H9 (cell line): Measurements from ENCODE around the gene EDEM2. TPM values are rescaled to one million over a fixed set of nuclear protein-coding genes. Genes with fewer than 3 reads are reported as not detected.

ENCODE experiments used
- DNase-seq: peaks from one replicate; pipeline ENCODE4 v3.0.0-alpha.2; 2017
- H2AFZ ChIP-seq: one replicate; pipeline ENCODE4 v1.6.1; 2013; ENCODE audit warnings: mild to moderate bottlenecking, low read length, control low read depth, moderate library complexity
- H2AK5ac ChIP-seq: 2 replicates; pipeline ENCODE4 v1.6.1; 2013; ENCODE audit warnings: low read length, control low read depth, mixed read lengths; ENCODE audit not compliant: insufficient read length
- H2BK120ac ChIP-seq: one replicate; pipeline ENCODE4 v1.6.1; 2013; ENCODE audit warnings: low read depth, mild to moderate bottlenecking, low read length, control low read depth, inconsistent platforms; ENCODE audit not compliant: poor library complexity, severe bottlenecking
- H2BK12ac ChIP-seq: 2 replicates; pipeline ENCODE4 v1.6.1; 2013; ENCODE audit warnings: low read length, control low read depth, mixed read lengths, low read depth; ENCODE audit not compliant: insufficient read length
- H2BK15ac ChIP-seq: 2 replicates; pipeline ENCODE4 v1.6.1; 2013; ENCODE audit warnings: low read depth, low read length, control low read depth
- H2BK20ac ChIP-seq: one replicate; pipeline ENCODE4 v1.6.1; 2013; ENCODE audit warnings: low read depth, mild to moderate bottlenecking, low read length, control low read depth, inconsistent platforms; ENCODE audit not compliant: poor library complexity, severe bottlenecking
- H2BK5ac ChIP-seq: 2 replicates; pipeline ENCODE4 v1.6.1; 2013; ENCODE audit warnings: low read length, control low read depth, mixed read lengths; ENCODE audit not compliant: insufficient read length
- H3K14ac ChIP-seq: 2 replicates; pipeline ENCODE4 v1.6.1; 2013; ENCODE audit warnings: low read length, control low read depth; ENCODE audit not compliant: insufficient read depth
- H3K18ac ChIP-seq: 2 replicates; pipeline ENCODE4 v1.6.1; 2013; ENCODE audit warnings: low read depth, mild to moderate bottlenecking, mixed read lengths, low read length, control low read depth; ENCODE audit not compliant: insufficient read length
- H3K23ac ChIP-seq: 2 replicates; pipeline ENCODE4 v1.6.1; 2013; ENCODE audit warnings: low read length, control low read depth, mixed read lengths, low read depth; ENCODE audit not compliant: insufficient read length
- H3K23me2 ChIP-seq: 2 replicates; pipeline ENCODE4 v1.6.1; 2013; ENCODE audit warnings: low read depth, mild to moderate bottlenecking, mixed read lengths, low read length, control low read depth; ENCODE audit not compliant: insufficient read length, poor library complexity, severe bottlenecking
- H3K27ac ChIP-seq: 2 replicates; pipeline ENCODE4 v1.5.1; 2013; ENCODE audit warnings: low read length, control low read depth, mixed read lengths, low read depth; ENCODE audit not compliant: insufficient read length
- H3K27me3 ChIP-seq: 2 replicates; pipeline ENCODE4 v1.6.1; 2013; ENCODE audit warnings: low read length, control low read depth, inconsistent platforms; ENCODE audit not compliant: insufficient read depth
- H3K4ac ChIP-seq: 2 replicates; pipeline ENCODE4 v1.6.1; 2013; ENCODE audit warnings: low read depth, mild to moderate bottlenecking, control low read depth, inconsistent platforms, low read length, moderate library complexity
- H3K4me1 ChIP-seq: 2 replicates; pipeline ENCODE4 v1.6.1; 2013; ENCODE audit warnings: low read length, control low read depth, inconsistent platforms; ENCODE audit not compliant: insufficient read depth
- H3K4me2 ChIP-seq: 2 replicates; pipeline ENCODE4 v1.6.1; 2013; ENCODE audit warnings: low read length, control low read depth, mixed read lengths; ENCODE audit not compliant: insufficient read length, insufficient read depth
- H3K56ac ChIP-seq: 2 replicates; pipeline ENCODE4 v1.6.1; 2013; ENCODE audit warnings: low read depth, mild to moderate bottlenecking, mixed read lengths, low read length, control low read depth; ENCODE audit not compliant: insufficient read length
- H3K79me1 ChIP-seq: 2 replicates; pipeline ENCODE4 v1.6.1; 2013; ENCODE audit warnings: low read depth, mild to moderate bottlenecking, moderate library complexity, low read length, control low read depth, inconsistent platforms; ENCODE audit not compliant: insufficient read depth, poor library complexity, severe bottlenecking
- H3K79me2 ChIP-seq: 2 replicates; pipeline ENCODE4 v1.6.1; 2013; ENCODE audit warnings: low read length, control low read depth, inconsistent platforms; ENCODE audit not compliant: insufficient read depth
- H3K9ac ChIP-seq: 2 replicates; pipeline ENCODE4 v1.6.1; 2013; ENCODE audit warnings: low read length, control low read depth, mixed read lengths; ENCODE audit not compliant: insufficient read length; ENCODE audit errors: extremely low read depth
- H3K9me3 ChIP-seq: one replicate; pipeline ENCODE4 v1.6.1; 2013; ENCODE audit warnings: low read depth, low read length, inconsistent platforms; ENCODE audit not compliant: control insufficient read depth
- H3T11ph ChIP-seq: one replicate; pipeline ENCODE4 v1.6.1; 2013; ENCODE audit warnings: mild to moderate bottlenecking, low read length, control low read depth, inconsistent platforms
- H4K20me1 ChIP-seq: one replicate; pipeline ENCODE4 v1.6.1; 2013; ENCODE audit not compliant: control insufficient read depth, insufficient read length, insufficient read depth
- H4K5ac ChIP-seq: 2 replicates; pipeline ENCODE4 v1.6.1; 2013; ENCODE audit warnings: low read depth, mild to moderate bottlenecking, mixed read lengths, low read length, control low read depth; ENCODE audit not compliant: insufficient read length
- H4K8ac ChIP-seq: replicated peaks from 2 replicates; pipeline ENCODE4 v1.6.1; 2013; ENCODE audit warnings: low read length, control low read depth, mixed read lengths, low read depth; ENCODE audit not compliant: insufficient read length
- H4K91ac ChIP-seq: 2 replicates; pipeline ENCODE4 v1.6.1; 2013; ENCODE audit warnings: low read depth, mild to moderate bottlenecking, moderate library complexity, mixed read lengths, low read length, control low read depth; ENCODE audit not compliant: insufficient read length
- H3K27ac Mint-ChIP-seq, 3 experiments: 2 replicates in 2 of 3; 3 replicates in 1 of 3; pipeline ENCODE4 v1.8.0; 2020 to 2021; ENCODE audit warnings: mixed read lengths in 3 of 3, mild to moderate bottlenecking in 1 of 3, moderate library complexity in 1 of 3
- H3K27me3 Mint-ChIP-seq: 2 replicates; pipeline ENCODE4 v1.8.0; 2021; ENCODE audit warnings: low read depth, mild to moderate bottlenecking, moderate library complexity, mixed read lengths
- H3K36me3 Mint-ChIP-seq, 3 experiments: 2 replicates in 2 of 3; 3 replicates in 1 of 3; pipeline ENCODE4 v1.8.0; 2020 to 2021; ENCODE audit warnings: low read depth in 3 of 3, mixed read lengths in 3 of 3; ENCODE audit not compliant: insufficient read depth in 1 of 3
- H3K4me1 Mint-ChIP-seq, 2 experiments: 2 replicates each; pipeline ENCODE4 v1.8.0; 2020; ENCODE audit warnings: mixed read lengths in 2 of 2
- H3K4me3 Mint-ChIP-seq, 2 experiments: 2 replicates in 1 of 2; 3 replicates in 1 of 2; pipeline ENCODE4 v1.8.0; 2020 to 2021; ENCODE audit warnings: mild to moderate bottlenecking in 2 of 2, mixed read lengths in 2 of 2, moderate library complexity in 1 of 2
- H3K9me3 Mint-ChIP-seq, 2 experiments: 2 replicates in 1 of 2; 3 replicates in 1 of 2; pipeline ENCODE4 v1.8.0; 2020; ENCODE audit warnings: mild to moderate bottlenecking in 2 of 2, mixed read lengths in 2 of 2, moderate library complexity in 1 of 2
- WGBS: extraction: QIAGEN DNeasy Blood & Tissue Kit; methylation state at CpG from one replicate; pipeline ENCODE4 v1.1.7; 2013; ENCODE audit warnings: missing lambda C conversion rate, low lambda C conversion rate, mixed read lengths; ENCODE audit not compliant: insufficient read length; ENCODE audit errors: extremely low coverage; 5-methylcytosine and 5-hydroxymethylcytosine counted together
- total RNA-seq: library from RNA; stranded (reverse); gene quantifications from 2 replicates; pipeline ENCODE4 v1.2.1, GENCODE V29; 2021
- TF ChIP-seq, protein P1 (sequence below): fragments of 200-600 bp; sonication (generic); conservative IDR thresholded peaks from 3 replicates; pipeline ENCODE4 v1.8.0; 2021; ENCODE audit warnings: antibody characterized with exemption, mild to moderate bottlenecking

The EDEM2 gene
- total RNA-seq, 1 experiment from 2014 or later = 27.8 TPM

DNA sequence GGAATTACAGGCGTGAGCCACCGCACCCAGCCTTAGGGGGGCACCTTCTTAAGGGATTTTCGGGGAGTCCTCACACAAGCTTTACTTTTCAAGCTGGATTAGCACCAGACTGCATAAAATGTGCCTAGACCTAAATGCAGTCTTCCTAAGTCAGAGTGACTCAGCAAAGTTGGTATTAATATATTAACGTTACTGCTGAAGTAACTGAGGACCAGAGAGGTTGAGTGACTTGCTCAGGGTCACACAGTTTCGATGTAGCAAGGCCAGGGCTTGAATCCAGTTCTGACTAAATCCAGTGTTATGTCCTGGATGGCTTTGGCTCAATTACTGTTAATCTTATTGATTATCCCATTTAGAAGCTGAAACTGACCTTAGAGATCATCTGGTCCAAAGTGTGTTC, 13.4 kb downstream of the EDEM2 start:
- Mint-ChIP-seq H3K36me3 (peaks cover 4 to 79% (median 59%) of the 10 kb centered on the region in 3 experiments; a peak in 6 of 7 replicates), H3K27me3 (no peaks in the 10 kb centered on the region), H3K9me3 (no peaks in the 10 kb centered on the region), H3K4me1 (peaks cover 5 to 7% of the 10 kb centered on the region in 2 experiments; a peak in 3 of 4 replicates), H3K27ac (no peak overlapping the region), H3K4me3 (no peak overlapping the region)
- H3K9ac ChIP-seq = no peak overlapping the region
- no peaks in the 10 kb centered on the region for H3K79me2 ChIP-seq
- no peak overlapping the region for H4K5ac ChIP-seq
- no CpG with 5 or more reads among the region's 5 CpGs for WGBS
- no peaks in the 10 kb centered on the region for H3K27me3 ChIP-seq
- no peaks in the 10 kb centered on the region for H3K79me1 ChIP-seq
- H3K4me1 ChIP-seq = no peaks in the 10 kb centered on the region
- TF ChIP-seq, protein P1, sequence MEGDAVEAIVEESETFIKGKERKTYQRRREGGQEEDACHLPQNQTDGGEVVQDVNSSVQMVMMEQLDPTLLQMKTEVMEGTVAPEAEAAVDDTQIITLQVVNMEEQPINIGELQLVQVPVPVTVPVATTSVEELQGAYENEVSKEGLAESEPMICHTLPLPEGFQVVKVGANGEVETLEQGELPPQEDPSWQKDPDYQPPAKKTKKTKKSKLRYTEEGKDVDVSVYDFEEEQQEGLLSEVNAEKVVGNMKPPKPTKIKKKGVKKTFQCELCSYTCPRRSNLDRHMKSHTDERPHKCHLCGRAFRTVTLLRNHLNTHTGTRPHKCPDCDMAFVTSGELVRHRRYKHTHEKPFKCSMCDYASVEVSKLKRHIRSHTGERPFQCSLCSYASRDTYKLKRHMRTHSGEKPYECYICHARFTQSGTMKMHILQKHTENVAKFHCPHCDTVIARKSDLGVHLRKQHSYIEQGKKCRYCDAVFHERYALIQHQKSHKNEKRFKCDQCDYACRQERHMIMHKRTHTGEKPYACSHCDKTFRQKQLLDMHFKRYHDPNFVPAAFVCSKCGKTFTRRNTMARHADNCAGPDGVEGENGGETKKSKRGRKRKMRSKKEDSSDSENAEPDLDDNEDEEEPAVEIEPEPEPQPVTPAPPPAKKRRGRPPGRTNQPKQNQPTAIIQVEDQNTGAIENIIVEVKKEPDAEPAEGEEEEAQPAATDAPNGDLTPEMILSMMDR = no peak
- no peak overlapping the region for H3K27ac ChIP-seq
- H2AFZ ChIP-seq = no peak overlapping the region
- H3K14ac ChIP-seq = no peak overlapping the region
- no peak overlapping the region for H2BK15ac ChIP-seq
- no peak for DNase-seq
- no peak overlapping the region for H3K18ac ChIP-seq
- no peaks in the 10 kb centered on the region for H4K20me1 ChIP-seq
- no peak overlapping the region for H3K56ac ChIP-seq
- H4K91ac ChIP-seq = no peak overlapping the region
- H3K4me2 ChIP-seq = no peak overlapping the region
- H3K23me2 ChIP-seq = no peaks in the 10 kb centered on the region
- no peak overlapping the region for H2BK20ac ChIP-seq
- H3K23ac ChIP-seq = no peak overlapping the region
- H2BK5ac ChIP-seq = no peak overlapping the region
- H3K9me3 ChIP-seq = no peaks in the 10 kb centered on the region
- H2AK5ac ChIP-seq = no peak overlapping the region
- no peak overlapping the region for H2BK12ac ChIP-seq
- no peak overlapping the region for H2BK120ac ChIP-seq
- no peak overlapping the region for H4K8ac ChIP-seq
- H3K4ac ChIP-seq = no peak overlapping the region
- no peak overlapping the region for H3T11ph ChIP-seq
